HG03575 (cell line): Measurements from ENCODE around the gene ADAMTSL1.

ENCODE experiments used
- ATAC-seq: cut with Tn5 transposase; IDR thresholded peaks from one replicate; pipeline ENCODE4 v1.9.1; 2021; ENCODE audit not compliant: unreplicated experiment, insufficient number of reproducible peaks, low FRiP score; ENCODE audit errors: extremely low read depth

The ADAMTSL1 gene

GRCh38 chr9:18741359-18741758, 267.4 kb downstream of the ADAMTSL1 start:
- ATAC-seq, result no peak

- no peak for ATAC-seq
Observed at GRCh38 chr9:18741945-18742344, 268.0 kb downstream of the ADAMTSL1 start.

GRCh38 chr9:18743421-18743820, 269.5 kb downstream of the ADAMTSL1 start:
- ATAC-seq, result no peak

- ATAC-seq, result no peak
Observed at GRCh38 chr9:18743971-18744370, 270.0 kb downstream of the ADAMTSL1 start.

DNA sequence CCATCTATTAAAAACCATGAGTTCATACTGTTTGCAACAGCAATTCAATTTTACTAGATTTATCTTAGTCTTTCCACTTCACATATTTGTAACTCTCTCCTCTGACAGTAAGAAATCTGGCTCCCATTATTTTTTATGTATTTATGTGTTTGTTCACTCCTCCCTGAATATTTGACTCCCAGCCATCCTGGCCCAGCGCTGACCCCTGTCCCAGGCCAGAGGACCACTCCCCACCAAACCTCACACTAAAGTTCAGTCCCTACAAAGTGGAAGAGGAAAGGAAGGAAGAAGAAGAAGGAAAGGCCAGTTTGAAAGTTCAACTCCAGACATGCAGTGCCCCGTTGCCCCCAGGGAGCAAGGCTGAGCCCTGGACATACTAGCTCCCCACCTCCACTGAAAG, 271.8 kb downstream of the ADAMTSL1 start:
- no peak for ATAC-seq

- ATAC-seq, result no peak
Observed at GRCh38 chr9:18746631-18747030, 272.7 kb downstream of the ADAMTSL1 start.

GRCh38 chr9:18747595-18747994, 273.6 kb downstream of the ADAMTSL1 start:
- ATAC-seq, result no peak

DNA sequence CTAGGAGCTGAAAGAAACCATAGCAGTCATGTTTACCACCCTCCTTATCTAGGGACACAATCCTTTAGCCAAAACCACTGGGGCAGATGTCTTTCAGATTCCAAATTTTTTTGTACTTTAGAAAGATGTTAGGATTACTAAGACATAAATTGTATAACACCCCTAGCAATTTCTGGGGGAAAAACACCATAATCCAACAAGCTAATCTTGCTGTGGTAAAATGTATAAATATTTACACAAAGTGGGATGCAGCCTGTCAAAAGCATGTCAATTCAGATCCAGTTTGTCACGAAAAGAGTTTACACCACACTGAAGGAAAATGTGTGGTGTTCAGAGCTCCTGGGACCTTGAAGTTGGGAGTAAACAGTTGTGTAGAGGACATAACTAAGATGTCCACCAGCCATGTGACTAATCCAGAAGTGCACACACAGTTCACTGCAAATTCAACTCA, 274.3 kb downstream of the ADAMTSL1 start:
- ATAC-seq, result no peak

DNA sequence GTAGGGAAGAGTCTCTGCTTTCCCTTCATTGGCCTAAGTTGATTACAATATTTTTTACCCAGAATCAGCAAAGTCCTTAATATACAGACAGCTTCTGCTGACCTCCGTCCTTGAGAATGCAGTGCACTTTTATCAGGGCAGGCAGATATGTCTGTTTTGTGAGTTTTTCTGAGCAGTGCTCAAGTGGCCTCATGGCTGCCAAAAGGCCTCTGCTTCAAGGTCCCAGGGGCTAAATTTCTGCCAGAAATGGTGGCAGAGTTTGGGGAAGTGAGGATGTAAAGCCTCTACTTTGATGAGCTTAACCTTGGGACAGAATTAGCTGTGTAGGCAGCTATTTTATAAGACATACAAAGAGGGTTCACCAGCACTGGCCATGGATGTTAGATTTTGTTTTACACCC, 275.8 kb downstream of the ADAMTSL1 start:
- no peak for ATAC-seq

GRCh38 chr9:18753904-18754303, 280.0 kb downstream of the ADAMTSL1 start:
- no peak for ATAC-seq

GRCh38 chr9:18754537-18754936, 280.6 kb downstream of the ADAMTSL1 start:
- no peak for ATAC-seq

- no peak for ATAC-seq
Observed at GRCh38 chr9:18755263-18755662, 281.3 kb downstream of the ADAMTSL1 start.

DNA sequence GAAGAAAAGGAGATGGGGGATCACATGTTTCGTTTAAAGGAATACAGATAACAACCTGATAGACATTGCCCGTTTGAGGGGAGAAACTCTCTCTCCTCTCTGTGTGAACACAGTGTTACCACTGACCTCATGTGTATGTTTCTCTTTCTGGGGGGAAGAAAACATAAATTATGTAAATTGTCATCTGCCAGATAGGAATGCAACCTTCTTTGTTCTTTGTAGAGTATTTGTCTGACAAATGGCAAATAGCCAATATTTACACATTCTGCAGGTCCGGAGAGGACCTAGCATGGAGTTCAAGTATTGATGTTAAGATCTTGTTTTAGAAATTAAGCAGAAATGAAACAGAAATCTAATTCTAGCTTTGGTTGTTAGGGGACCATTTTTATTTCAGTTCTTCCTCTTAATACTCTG, 282.8 kb downstream of the ADAMTSL1 start:
- no peak for ATAC-seq

- no peak for ATAC-seq
Observed at GRCh38 chr9:18759827-18760226, 285.9 kb downstream of the ADAMTSL1 start.

- ATAC-seq, result no peak
Observed at GRCh38 chr9:18761742-18762300, 287.9 kb downstream of the ADAMTSL1 start.

DNA sequence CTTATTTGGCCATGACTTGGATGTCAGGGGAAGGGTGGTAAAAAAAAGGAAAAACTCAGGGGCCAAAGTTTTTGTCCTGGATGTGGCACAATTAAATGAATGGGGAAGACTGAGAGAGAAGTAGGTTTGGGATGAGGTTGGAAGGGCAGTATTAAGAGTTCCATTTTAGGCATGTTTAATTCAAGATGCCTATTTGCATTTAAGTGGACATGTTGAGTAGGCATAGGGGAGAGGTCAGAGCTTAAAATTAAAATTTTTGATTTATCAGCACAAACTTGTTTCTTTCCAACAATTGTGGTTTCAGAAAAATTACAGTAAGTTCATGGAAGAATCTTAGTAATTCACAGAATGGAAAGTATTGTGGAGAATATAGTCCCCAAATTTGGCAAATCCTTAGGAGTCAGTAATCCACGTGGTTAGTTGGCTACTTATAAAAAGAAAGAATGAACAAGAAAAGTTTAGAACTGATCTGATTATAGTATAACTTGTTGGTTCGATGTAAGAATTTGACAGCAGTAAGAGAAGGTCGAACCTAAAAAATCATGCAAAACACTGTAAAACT, 293.1 kb downstream of the ADAMTSL1 start:
- ATAC-seq, result no peak

GRCh38 chr9:18768951-18769622, 295.1 kb downstream of the ADAMTSL1 start:
- ATAC-seq, result peak; percentile 95

- ATAC-seq, result no peak
Observed at GRCh38 chr9:18770131-18770908, 296.4 kb downstream of the ADAMTSL1 start.

- no peak for ATAC-seq
Observed at GRCh38 chr9:18771011-18771410, 297.1 kb downstream of the ADAMTSL1 start.

DNA sequence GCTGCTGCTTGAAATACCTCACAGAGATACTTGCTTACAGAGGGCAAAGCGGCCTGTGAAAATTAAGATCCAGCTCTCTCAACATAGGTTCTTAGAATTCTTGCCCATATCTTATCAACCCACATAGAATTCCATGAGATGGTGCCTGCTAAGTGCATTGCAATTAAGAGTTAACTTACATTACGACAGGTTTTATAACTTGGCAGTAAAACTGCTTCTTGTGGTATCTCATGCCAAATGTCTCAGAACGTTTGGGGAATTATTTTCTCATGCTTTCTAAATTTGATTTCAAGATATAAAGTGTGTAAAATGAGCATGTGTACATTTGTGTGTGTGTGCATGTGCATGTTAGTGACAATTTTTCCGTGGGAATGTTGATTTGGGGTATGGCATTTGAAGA, 297.8 kb downstream of the ADAMTSL1 start:
- ATAC-seq, result no peak
